Epithelial cell of esophagus (primary cell): ENCODE measurements around the gene ORAI2.
A peak's percentile ranks its signal among the peaks of the same experiment; 100 is the strongest.

ENCODE experiments used
- DNase-seq: peaks from one replicate; pipeline ENCODE4 v3.0.0; 2010; ENCODE audit warnings: low read depth
- H3K4me3 ChIP-seq: 2 replicates; pipeline ENCODE4 v1.5.1; 2011; ENCODE audit warnings: mild to moderate bottlenecking, low read length, control low read depth
- CTCF ChIP-seq: IDR thresholded peaks from 2 replicates; pipeline ENCODE4 v1.5.1; 2011; ENCODE audit warnings: low read depth, mild to moderate bottlenecking, low read length, control low read depth, inconsistent platforms; ENCODE audit not compliant: insufficient read depth; ENCODE audit errors: missing control alignments

The ORAI2 gene

GRCh38 chr7:102433219-102434038 is at the start of gene ORAI2:
ORAI2 (plus strand) TSS chr7:102433575; CDS start chr7:102438957, 5,382 bp downstream.
- DNase-seq, result peak; percentile 54
- H3K4me3 ChIP-seq, result peak within 1 kb of the TSS; percentile 44
- TF ChIP-seq CTCF, result no peak

GRCh38 chr7:102387064-102387463 is 46.3 kb upstream of the ORAI2 start:
- H3K4me3 ChIP-seq, result no peak overlapping the region
- no peak for DNase-seq
- TF ChIP-seq CTCF, result no peak

DNA sequence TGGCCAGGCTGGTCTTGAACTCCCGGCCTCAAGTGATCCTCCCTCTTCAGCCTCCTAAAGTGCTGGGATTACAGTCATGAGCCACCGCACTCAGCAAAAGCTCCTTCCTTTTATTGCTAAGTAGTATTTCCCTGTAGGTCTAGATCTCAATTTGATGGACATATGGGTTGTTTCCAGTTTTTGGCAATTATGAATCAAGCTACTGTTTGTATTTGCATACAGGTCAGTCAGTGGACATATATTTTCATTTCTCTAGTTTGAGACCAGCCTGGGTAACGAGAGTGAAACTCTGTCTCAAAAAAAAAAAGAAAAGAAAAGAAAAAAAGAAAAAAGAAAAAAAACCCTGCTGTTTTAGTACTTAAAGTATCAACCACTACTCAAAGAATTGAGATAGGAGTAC is 43.6 kb upstream of the ORAI2 start:
- TF ChIP-seq CTCF, result no peak
- DNase-seq, result no peak
- no peak overlapping the region for H3K4me3 ChIP-seq

GRCh38 chr7:102390697-102391484 is 42.5 kb upstream of the ORAI2 start:
- no peak overlapping the region for H3K4me3 ChIP-seq
- DNase-seq, result peak; percentile 80
- peak; percentile 92 for TF ChIP-seq CTCF

DNA sequence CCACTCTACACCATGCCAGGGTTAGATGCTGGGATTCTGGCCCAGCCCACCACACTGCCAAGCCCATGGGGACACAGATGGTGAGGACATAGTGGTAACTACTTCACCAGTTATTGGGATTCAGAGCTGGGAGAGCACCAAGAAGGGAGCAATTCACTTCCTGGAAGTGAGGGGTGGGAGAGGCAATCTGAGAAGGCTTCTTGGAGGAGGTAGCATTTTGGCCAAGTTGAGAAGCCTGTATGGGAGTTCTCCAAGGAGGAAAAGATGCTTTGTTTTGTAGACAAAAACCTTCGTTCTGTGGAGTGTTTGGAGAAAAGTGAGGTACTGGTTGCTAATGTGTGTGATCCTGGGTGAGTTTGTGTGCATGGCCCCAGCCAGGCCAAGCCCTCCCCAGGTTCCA is 41.0 kb upstream of the ORAI2 start:
- H3K4me3 ChIP-seq, result no peak overlapping the region
- no peak for DNase-seq
- no peak for TF ChIP-seq CTCF

- no peak for DNase-seq
- TF ChIP-seq CTCF, result no peak
Observed at GRCh38 chr7:102393467-102393866, 39.9 kb upstream of the ORAI2 start.

GRCh38 chr7:102395592-102395872 is 37.8 kb upstream of the ORAI2 start:
- peak; percentile 45 for DNase-seq
- peak overlapping the region; percentile 99 for H3K4me3 ChIP-seq
- no peak for TF ChIP-seq CTCF

More at GRCh38 chr7:102393467-102393866, 39.9 kb upstream of the ORAI2 start:
- no peak overlapping the region for H3K4me3 ChIP-seq
